NCI-H1092 (cell line): ENCODE measurements around the gene FAF1.

ENCODE experiments used
- DNase-seq: peaks from one replicate; lab custom pipeline; 2025; lab: John Stamatoyannopoulos, UW

The FAF1 gene

GRCh38 chr1:50978144-50978851 lies 18.2 kb upstream of the FAF1 start:
- peak; percentile 56 for DNase-seq

- DNase-seq, result no peak
Observed at GRCh38 chr1:50977575-50978143, 17.6 kb upstream of the FAF1 start.

- peak; percentile 68 for DNase-seq
Observed at GRCh38 chr1:50976890-50977574, 17.0 kb upstream of the FAF1 start.

- DNase-seq, result peak; percentile 60
Observed at GRCh38 chr1:50976111-50976889, 16.2 kb upstream of the FAF1 start.

GRCh38 chr1:50975436-50975835 lies 15.4 kb upstream of the FAF1 start:
- DNase-seq, result no peak

- no peak for DNase-seq
Observed at GRCh38 chr1:50974618-50974935, 14.5 kb upstream of the FAF1 start.

GRCh38 chr1:50973875-50974617 lies 14.0 kb upstream of the FAF1 start:
- DNase-seq, result no peak

- DNase-seq, result no peak
Observed at GRCh38 chr1:50973255-50973654, 13.2 kb upstream of the FAF1 start.

- no peak for DNase-seq
Observed at GRCh38 chr1:50972766-50973165, 12.7 kb upstream of the FAF1 start.

- DNase-seq, result no peak
Observed at GRCh38 chr1:50971748-50972305, 11.8 kb upstream of the FAF1 start.

GRCh38 chr1:50970931-50971582 lies 11.0 kb upstream of the FAF1 start:
- no peak for DNase-seq

GRCh38 chr1:50970509-50970887 lies 10.4 kb upstream of the FAF1 start:
- no peak for DNase-seq

GRCh38 chr1:50969611-50970508 lies 9.8 kb upstream of the FAF1 start, which contains the start of gene CDKN2C:
Gene CDKN2C (plus strand): TSS chr1:50970245. CDS start chr1:50970369, 124 bp downstream.
- DNase-seq, result peak; percentile 77

- DNase-seq, result no peak
Observed at GRCh38 chr1:50968821-50969610, 8.9 kb upstream of the FAF1 start.

GRCh38 chr1:50968158-50968820 lies 8.2 kb upstream of the FAF1 start:
- peak; percentile 87 for DNase-seq

- no peak for DNase-seq
Observed at GRCh38 chr1:50967416-50968157, 7.5 kb upstream of the FAF1 start.

GRCh38 chr1:50966991-50967390 lies 6.9 kb upstream of the FAF1 start:
- no peak for DNase-seq

GRCh38 chr1:50964863-50965262 lies 4.8 kb upstream of the FAF1 start:
- no peak for DNase-seq
